Sigmoid colon (tissue), 7 donors: ENCODE data around the gene RAB15. TPM values are rescaled to one million over a fixed set of nuclear protein-coding genes. Genes with fewer than 3 reads are reported as not detected.
A peak's percentile ranks its signal among the peaks of the same experiment; 100 is the strongest.

Source experiments
- DNase-seq: peaks from one replicate; pipeline ENCODE4 v3.0.0-alpha.2; 2019
- H3K27ac ChIP-seq, 4 donors: fragments of 200-600 bp; sonication (generic); one replicate each; pipeline ENCODE4 v1.5.1; 2016 to 2019; ENCODE audit warnings: mild to moderate bottlenecking in 1 of 4
- H3K27me3 ChIP-seq, 3 donors: fragments of 200-600 bp; sonication (generic); one replicate each; pipeline ENCODE4 v1.5.1; 2019; ENCODE audit warnings: mild to moderate bottlenecking in 1 of 3
- H3K36me3 ChIP-seq, 4 donors: fragments of 200-600 bp; sonication (generic); one replicate each; pipeline ENCODE4 v1.5.1; 2016 to 2019
- H3K4me1 ChIP-seq, 4 donors: fragments of 200-600 bp; sonication (generic); one replicate each; pipeline ENCODE4 v1.5.1; 2017 to 2019
- H3K4me3 ChIP-seq, 4 donors: fragments of 200-600 bp; sonication (generic); one replicate each; pipeline ENCODE4 v1.5.1; 2017 to 2019; ENCODE audit warnings: mild to moderate bottlenecking in 2 of 4, moderate library complexity in 1 of 4
- H3K9me3 ChIP-seq, 4 donors: fragments of 200-600 bp in 3 of 4; sonication (generic) in 3 of 4; one replicate each; pipeline versions ENCODE4 v1.5.1 to v1.6.1; 2013 to 2019
- CTCF ChIP-seq, 4 experiments: fragments of 450-650 bp in 3 of 4; fragments of 200-600 bp in 1 of 4; IDR thresholded peaks; one replicate each; pipeline ENCODE4 v1.5.1; 2016 to 2019; ENCODE audit warnings: antibody characterized with exemption in 4 of 4, mild to moderate bottlenecking in 3 of 4, moderate library complexity in 2 of 4
- EP300 ChIP-seq, 4 donors: sonication (generic); formaldehyde crosslinking; IDR thresholded peaks; one replicate each; pipeline ENCODE4 v1.6.1; 2017; ENCODE audit warnings: antibody characterized with exemption in 4 of 4
- POLR2A ChIP-seq, 2 donors: fragments of 450-650 bp; IDR thresholded peaks; one replicate each; pipeline ENCODE4 v1.6.1; 2016; ENCODE audit warnings: antibody characterized with exemption in 2 of 2, mild to moderate bottlenecking in 2 of 2, moderate library complexity in 2 of 2
- POLR2AphosphoS5 ChIP-seq, 4 donors: sonication (generic); formaldehyde crosslinking; IDR thresholded peaks; one replicate each; pipeline ENCODE4 v1.6.1; 2017; ENCODE audit warnings: antibody characterized with exemption in 4 of 4
- WGBS, 2 donors: extraction: QIAGEN DNeasy Blood & Tissue Kit; methylation state at CpG; one replicate each; pipeline ENCODE4 v1.1.7; 2013; 5-methylcytosine and 5-hydroxymethylcytosine counted together
- intact Hi-C: fragments of 100-400 bp; cut with DNase I; formaldehyde crosslinking; loops from one replicate; pipeline ENCODE4 v1.15.1; 2023
- polyA plus RNA-seq, 3 donors: library from polyadenylated mRNA; stranded (reverse); fragments of 200-250 nt; gene quantifications; one replicate each; pipeline ENCODE4 v1.2.3, GENCODE V29; 2013
- total RNA-seq, 4 donors: library from RNA; depleted of rRNA; stranded (reverse); fragments of >200 nt; gene quantifications; one replicate each; pipeline ENCODE4 v1.1.0, GENCODE V29; 2016
- donor health status: healthy with polysubstance abuse.
- donor health status: Bipolar disorder and iron deficiency.
- donor health status: healthy.

RAB15 gene
- total and polyA plus RNA-seq, 7 donors, result 1.8 to 31.8 (median 11.6) TPM

DNA sequence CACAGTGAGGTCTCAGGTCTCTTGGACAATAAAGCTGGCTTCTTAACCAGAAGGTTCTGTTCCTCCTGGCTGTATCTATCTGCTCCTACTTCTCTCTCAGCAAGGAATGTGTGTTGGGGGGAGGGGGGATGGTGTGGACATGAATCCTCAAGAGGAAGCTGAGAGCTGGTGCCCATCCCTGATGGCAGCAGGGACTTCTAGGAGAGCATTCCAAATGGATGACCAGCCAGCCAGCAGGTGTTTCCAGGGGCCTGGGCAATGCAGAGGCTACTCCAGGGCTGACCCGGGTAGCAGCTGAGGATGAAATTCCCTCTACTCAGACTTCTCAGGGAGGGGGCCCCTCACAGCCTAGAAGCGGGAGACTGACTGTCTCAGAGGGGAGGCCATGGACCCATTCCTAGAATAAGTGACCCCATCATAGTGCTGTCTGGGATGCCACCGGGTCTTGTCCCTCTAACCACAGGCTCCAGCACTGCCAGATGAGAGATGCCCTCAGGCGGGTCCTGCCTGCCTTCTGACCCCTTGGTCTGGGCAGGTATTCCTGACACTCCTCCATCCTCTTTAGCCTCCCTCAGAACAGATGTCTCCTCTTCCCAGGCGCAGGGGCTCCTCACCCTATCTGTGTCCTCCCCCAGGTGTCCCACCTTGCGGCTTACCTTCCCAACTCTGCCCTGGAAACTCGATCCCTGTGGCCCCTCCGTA is 1.2 kb downstream of the RAB15 start:
- WGBS, 2 donors, result 33 to 50% methylated on average over 8 of the region's 8 CpGs
- H3K4me1 ChIP-seq, result peaks cover 0 to 18% (median 14%) of the 10 kb centered on the region in 4 donors
- TF ChIP-seq CTCF (IDR thresholded peaks at IDR 0.05) (no peak), POLR2A (IDR thresholded peaks at IDR 0.05) (no peak), POLR2AphosphoS5 (IDR thresholded peaks at IDR 0.05) (no peak), EP300 (IDR thresholded peaks at IDR 0.05) (no peak)
- peak overlapping the region in 3 of 4 donors; percentile 74 to 83 (median 77) for H3K4me3 ChIP-seq
- no peak overlapping the region for H3K27ac ChIP-seq
- intact Hi-C loops, result no loop called here
- H3K9me3 ChIP-seq, result no peaks in the 10 kb centered on the region
- H3K27me3 ChIP-seq, result no peaks in the 10 kb centered on the region
- no peaks in the 10 kb centered on the region for H3K36me3 ChIP-seq
- no peak for DNase-seq

DNA sequence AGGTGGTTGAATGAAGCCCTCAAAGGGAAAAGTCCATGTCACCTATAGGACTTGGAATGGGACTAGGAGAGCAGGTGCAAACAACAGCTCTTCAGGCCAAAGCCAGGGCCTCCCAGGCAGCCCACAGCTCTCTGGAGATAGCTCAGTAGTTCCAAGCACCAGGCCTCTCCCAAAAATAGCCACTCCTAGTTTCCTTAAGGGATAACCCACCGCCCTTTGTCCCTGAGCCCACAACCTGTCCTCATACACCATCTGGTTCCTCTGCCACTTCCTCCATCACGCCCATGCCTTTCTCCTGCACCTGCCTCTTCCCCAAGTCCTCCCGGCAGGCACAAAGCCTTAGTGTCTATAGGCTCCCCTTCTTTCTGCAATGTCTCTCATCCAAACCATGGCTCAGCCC is 2.1 kb downstream of the RAB15 start:
- intact Hi-C loops, result no loop called here
- Histone ChIP-seq H3K27me3 (no peaks in the 10 kb centered on the region), H3K9me3 (no peaks in the 10 kb centered on the region), H3K36me3 (no peaks in the 10 kb centered on the region), H3K4me1 (peaks cover 0 to 18% (median 14%) of the 10 kb centered on the region in 4 donors), H3K27ac (no peak overlapping the region), H3K4me3 (no peak overlapping the region)
- TF ChIP-seq EP300 (IDR thresholded peaks at IDR 0.05), result no peak
- no peak for TF ChIP-seq POLR2AphosphoS5 (IDR thresholded peaks at IDR 0.05)
- no peak for TF ChIP-seq POLR2A (IDR thresholded peaks at IDR 0.05)
- TF ChIP-seq CTCF (IDR thresholded peaks at IDR 0.05), result no peak
- peak; percentile 19 for DNase-seq
- WGBS, 2 donors, result 21 to 46% methylated on average over 3 of the region's 3 CpGs

GRCh38 chr14:64968651-64969050 is 3.5 kb downstream of the RAB15 start:
- no peaks in the 10 kb centered on the region for H3K27me3 ChIP-seq
- H3K4me3 ChIP-seq, result no peak overlapping the region
- H3K4me1 ChIP-seq, result peaks cover 0 to 18% (median 14%) of the 10 kb centered on the region in 4 donors
- intact Hi-C loops, result no loop called here
- no peak for DNase-seq
- no peak overlapping the region for H3K27ac ChIP-seq
- no peaks in the 10 kb centered on the region for H3K36me3 ChIP-seq
- no peaks in the 10 kb centered on the region for H3K9me3 ChIP-seq
- 79 to 81% methylated on average over 6 of the region's 6 CpGs for WGBS, 2 donors
- TF ChIP-seq POLR2AphosphoS5 (IDR thresholded peaks at IDR 0.05) (no peak), EP300 (IDR thresholded peaks at IDR 0.05) (no peak), CTCF (IDR thresholded peaks at IDR 0.05) (no peak), POLR2A (IDR thresholded peaks at IDR 0.05) (no peak)

GRCh38 chr14:64968167-64968566 is 4.0 kb downstream of the RAB15 start:
- no peak for TF ChIP-seq CTCF (IDR thresholded peaks at IDR 0.05)
- TF ChIP-seq POLR2AphosphoS5 (IDR thresholded peaks at IDR 0.05), result no peak
- TF ChIP-seq EP300 (IDR thresholded peaks at IDR 0.05), result no peak
- TF ChIP-seq POLR2A (IDR thresholded peaks at IDR 0.05), result no peak
- WGBS, 2 donors, result 93 to 96% methylated on average over 7 of the region's 7 CpGs
- no peak for DNase-seq
- Histone ChIP-seq H3K27me3 (no peaks in the 10 kb centered on the region), H3K27ac (no peak overlapping the region), H3K9me3 (no peaks in the 10 kb centered on the region), H3K4me3 (no peak overlapping the region), H3K4me1 (peaks cover 0 to 18% (median 14%) of the 10 kb centered on the region in 4 donors), H3K36me3 (no peaks in the 10 kb centered on the region)
- intact Hi-C loops, result no loop called here

DNA sequence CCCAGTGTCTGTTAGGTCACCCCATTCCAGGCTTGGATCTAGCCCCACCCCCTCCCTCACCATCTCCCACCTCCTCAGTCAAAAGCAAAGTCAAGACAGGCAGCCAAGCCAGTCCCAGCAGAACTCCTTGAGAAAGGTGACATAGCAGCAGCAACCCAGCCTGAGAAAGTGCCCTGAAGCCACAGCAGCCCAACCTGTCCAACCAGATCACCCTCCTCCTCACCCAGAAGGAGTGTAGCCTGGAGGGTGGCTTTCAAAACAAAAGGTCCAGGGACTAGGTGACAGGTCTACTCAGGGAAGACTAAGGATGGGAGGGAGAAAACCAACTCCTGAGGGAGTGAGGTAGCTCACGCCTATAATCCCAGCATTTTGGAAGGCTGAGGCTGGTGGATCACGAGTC is 5.2 kb downstream of the RAB15 start:
- intact Hi-C loops, result no loop called here
- DNase-seq, result no peak

More for the DNA sequence above, 5.2 kb downstream of the RAB15 start:
- WGBS, 2 donors, result 86 to 92% methylated on average over 2 of the region's 2 CpGs
- Histone ChIP-seq H3K27me3 (no peaks in the 10 kb centered on the region), H3K27ac (no peak overlapping the region), H3K36me3 (no peaks in the 10 kb centered on the region), H3K4me3 (no peak overlapping the region), H3K4me1 (peaks cover 0 to 12% (median 11%) of the 10 kb centered on the region in 4 donors), H3K9me3 (no peaks in the 10 kb centered on the region)
- no peak for TF ChIP-seq POLR2A (IDR thresholded peaks at IDR 0.05)
